Right renal cortex interstitium (tissue), 3 donors: ENCODE data around the gene CBR3. TPM values are rescaled to one million over a fixed set of nuclear protein-coding genes. Genes with fewer than 3 reads are reported as not detected.
"Not testable (repeated sequence)": the region's sequence is repeated elsewhere in the genome, so short reads cannot be mapped to it uniquely, and the experiment has no call there.

ENCODE experiments used
- DNase-seq, 3 donors: peaks; one replicate each; pipeline ENCODE4 v3.0.0-alpha.2; 2013; ENCODE audit warnings: low read depth in 3 of 3, low spot score in 2 of 3
- polyA plus RNA-seq, 3 donors: library from polyadenylated mRNA; unstranded; fragments of 120-200 nt; gene quantifications; one replicate each; pipeline ENCODE4 v1.2.1, GENCODE V29; 2013; ENCODE audit not compliant: insufficient read length in 3 of 3

The CBR3 gene
- polyA plus RNA-seq, 3 donors, result 0.89 to 1.6 (median 1.0) TPM

GRCh38 chr21:36115138-36115730 lies 19.6 kb upstream of the CBR3 start:
- no peak for DNase-seq

- no peak for DNase-seq
These were observed 17.6 kb upstream of the CBR3 start for GRCh38 chr21:36117286-36117741.

- no peak for DNase-seq
These were observed 14.5 kb upstream of the CBR3 start for GRCh38 chr21:36120304-36120888.

DNA sequence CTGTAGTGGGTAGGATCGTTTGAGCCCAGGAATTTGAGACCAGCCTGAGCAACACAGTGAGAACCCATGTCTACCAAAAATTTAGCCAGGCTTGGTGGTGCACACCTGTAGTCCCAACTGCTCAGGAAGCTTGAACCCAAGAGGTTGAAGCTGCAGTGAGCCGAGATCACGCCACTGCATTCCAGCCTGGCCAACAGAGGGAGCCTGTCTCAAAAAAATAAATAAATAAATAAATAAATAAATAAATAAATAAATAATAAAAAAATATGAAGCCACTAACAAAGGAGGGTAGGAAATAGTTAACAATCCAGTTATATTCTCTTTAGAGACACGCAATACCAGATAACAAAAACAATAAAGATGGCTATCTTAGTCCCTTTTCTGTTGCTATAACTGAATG lies 11.9 kb upstream of the CBR3 start:
- DNase-seq, result no peak

- DNase-seq, result no peak
These were observed 10.5 kb upstream of the CBR3 start for GRCh38 chr21:36124395-36124794.

GRCh38 chr21:36125512-36126207 lies 9.2 kb upstream of the CBR3 start:
- no peak for DNase-seq

GRCh38 chr21:36126208-36126565 lies 8.7 kb upstream of the CBR3 start:
- no peak for DNase-seq

DNA sequence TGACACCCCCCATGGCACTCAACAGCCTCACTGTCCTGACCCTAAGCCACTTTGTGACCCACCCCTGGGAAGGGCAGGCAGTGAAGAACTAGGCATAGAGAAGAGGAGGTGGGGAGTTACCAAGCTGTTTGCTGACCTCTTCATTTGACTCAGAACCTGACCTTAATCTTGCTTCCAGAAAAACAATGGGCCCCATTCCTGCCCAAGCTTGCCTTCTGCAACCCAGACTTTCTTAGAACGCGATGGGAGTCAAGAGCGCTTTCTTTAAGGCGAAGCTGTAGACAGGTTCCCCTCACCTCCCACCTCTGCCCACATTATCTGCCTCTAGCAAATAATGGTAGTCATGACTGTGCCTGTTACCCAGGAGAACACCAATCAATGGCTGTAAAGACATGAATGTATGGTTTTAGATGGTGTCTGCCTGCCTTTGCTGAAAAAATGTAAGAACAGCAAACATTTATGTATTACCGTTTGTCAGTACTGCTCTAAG lies 8.2 kb upstream of the CBR3 start:
- no peak for DNase-seq

DNA sequence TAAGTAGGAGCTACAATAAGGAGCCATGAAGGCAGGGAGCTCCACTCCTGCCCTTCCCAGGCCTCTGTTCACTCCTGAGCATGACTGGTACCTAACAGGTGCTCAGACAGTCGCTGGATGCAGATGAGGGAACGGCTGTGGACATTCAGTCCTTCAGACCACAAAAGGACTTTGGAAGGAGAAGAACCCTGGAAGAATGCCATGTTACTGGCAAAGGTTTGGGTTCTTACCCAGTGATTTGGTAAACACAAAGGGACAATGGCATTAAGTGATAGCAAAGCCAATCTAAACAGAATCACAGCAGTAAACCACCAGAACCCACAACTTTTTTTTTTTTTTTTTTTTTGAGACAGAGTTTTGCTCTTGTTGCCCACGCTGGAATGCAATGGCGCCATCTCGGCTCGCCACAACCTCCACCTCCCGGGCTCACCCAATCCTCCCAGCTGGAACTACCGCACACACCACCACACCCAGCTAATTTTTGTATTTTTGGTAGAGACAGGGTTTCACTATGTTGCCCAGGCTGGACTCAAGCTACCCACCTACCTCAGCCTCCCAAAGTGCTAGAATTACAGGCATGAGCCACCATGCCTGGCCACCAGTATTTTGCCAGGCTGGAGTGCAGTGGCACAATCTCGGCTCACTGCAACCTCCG lies 7.5 kb upstream of the CBR3 start:
- no peak for DNase-seq

GRCh38 chr21:36127977-36128376 lies 6.9 kb upstream of the CBR3 start:
- DNase-seq, result no peak

GRCh38 chr21:36129219-36129618 lies 5.7 kb upstream of the CBR3 start:
- DNase-seq, result no peak

DNA sequence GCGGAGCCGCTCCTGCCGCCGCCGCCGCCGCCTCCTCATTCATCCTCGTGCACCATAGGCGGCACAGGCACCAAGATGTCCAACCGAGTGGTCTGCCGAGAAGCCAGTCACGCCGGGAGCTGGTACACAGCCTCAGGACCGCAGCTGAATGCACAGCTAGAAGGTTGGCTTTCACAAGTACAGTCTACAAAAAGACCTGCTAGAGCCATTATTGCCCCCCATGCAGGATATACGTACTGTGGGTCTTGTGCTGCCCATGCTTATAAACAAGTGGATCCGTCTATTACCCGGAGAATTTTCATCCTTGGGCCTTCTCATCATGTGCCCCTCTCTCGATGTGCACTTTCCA lies 4.5 kb upstream of the CBR3 start:
- DNase-seq, result not testable (repeated sequence)

DNA sequence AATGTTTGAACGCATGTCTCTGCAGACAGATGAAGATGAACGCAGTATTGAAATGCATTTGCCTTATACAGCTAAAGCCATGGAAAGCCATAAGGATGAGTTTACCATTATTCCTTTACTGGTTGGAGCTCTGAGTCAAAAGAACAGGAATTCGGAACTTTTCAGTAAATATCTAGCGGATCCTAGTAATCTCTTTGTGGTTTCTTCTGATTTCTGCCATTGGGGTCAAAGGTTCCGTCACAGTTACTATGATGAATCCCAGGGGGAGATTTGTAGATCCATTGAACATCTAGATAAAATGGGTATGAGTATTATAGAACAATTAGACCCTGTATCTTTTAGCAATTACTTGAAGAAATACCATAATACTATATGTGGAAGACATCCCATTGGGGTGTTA lies 4.0 kb upstream of the CBR3 start:
- DNase-seq, result not testable (repeated sequence)

- DNase-seq, result no peak
These were observed 2.2 kb upstream of the CBR3 start for GRCh38 chr21:36132696-36133095.

GRCh38 chr21:36135391-36136102 lies 668 bp downstream of the CBR3 start:
- DNase-seq, result no peak

- DNase-seq, result not testable (repeated sequence)
These were observed 4.9 kb downstream of the CBR3 start for GRCh38 chr21:36139791-36140190.

GRCh38 chr21:36141513-36141925 lies 6.6 kb downstream of the CBR3 start:
- no peak for DNase-seq

GRCh38 chr21:36144233-36144632 lies 9.4 kb downstream of the CBR3 start:
- DNase-seq, result not testable (repeated sequence)

DNA sequence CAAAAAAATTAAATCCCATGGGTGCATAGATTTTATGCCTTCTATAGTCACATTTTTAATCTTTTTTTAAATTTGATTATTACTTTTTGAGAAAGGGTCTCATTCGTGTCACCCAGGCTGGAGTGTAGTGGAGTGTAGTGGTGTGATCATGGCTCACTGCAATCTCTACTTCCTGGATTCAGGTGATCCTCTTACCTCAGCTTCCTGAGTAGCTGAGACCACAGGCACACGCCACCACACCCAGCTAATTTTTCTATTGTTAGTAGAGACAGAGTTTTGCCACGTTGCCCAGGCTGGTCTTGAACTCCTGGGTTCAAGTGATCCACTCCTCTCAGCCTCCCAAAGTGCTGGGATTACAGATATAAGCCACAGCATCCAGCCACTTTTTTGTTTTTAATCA lies 10.4 kb downstream of the CBR3 start:
- no peak for DNase-seq

GRCh38 chr21:36147911-36148310 lies 13.0 kb downstream of the CBR3 start:
- no peak for DNase-seq

- DNase-seq, result no peak
These were observed 14.0 kb downstream of the CBR3 start for GRCh38 chr21:36148886-36149285.
